ENCODE data around the gene OTOP3. TPM values are rescaled to one million over a fixed set of nuclear protein-coding genes. Genes with fewer than 3 reads are reported as not detected.
A peak's percentile ranks its signal among the peaks of the same experiment; 100 is the strongest.

The OTOP3 gene
- polyA plus RNA-seq, 3 donors, result not detected

DNA sequence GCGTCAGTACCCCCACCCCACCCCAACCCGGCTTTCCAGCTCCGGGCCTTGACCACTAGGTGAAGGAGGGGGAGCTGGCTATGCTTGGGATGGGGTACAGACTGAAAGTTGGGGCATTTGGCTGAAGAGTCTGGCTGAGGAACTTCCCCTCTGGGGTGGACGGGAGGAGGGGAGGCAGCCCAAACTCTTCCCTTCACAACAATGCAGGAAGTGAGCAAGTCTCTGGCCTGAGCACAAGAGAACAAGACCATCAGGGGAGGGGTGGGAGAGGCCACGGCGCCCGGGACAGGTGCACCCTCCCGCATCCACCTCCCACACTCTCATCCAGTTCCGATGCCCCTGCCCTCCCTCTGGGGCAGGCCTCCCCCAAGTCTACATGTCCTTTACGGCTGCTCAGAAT lies 18.3 kb upstream of the OTOP3 start:
- TF ChIP-seq, protein P1, sequence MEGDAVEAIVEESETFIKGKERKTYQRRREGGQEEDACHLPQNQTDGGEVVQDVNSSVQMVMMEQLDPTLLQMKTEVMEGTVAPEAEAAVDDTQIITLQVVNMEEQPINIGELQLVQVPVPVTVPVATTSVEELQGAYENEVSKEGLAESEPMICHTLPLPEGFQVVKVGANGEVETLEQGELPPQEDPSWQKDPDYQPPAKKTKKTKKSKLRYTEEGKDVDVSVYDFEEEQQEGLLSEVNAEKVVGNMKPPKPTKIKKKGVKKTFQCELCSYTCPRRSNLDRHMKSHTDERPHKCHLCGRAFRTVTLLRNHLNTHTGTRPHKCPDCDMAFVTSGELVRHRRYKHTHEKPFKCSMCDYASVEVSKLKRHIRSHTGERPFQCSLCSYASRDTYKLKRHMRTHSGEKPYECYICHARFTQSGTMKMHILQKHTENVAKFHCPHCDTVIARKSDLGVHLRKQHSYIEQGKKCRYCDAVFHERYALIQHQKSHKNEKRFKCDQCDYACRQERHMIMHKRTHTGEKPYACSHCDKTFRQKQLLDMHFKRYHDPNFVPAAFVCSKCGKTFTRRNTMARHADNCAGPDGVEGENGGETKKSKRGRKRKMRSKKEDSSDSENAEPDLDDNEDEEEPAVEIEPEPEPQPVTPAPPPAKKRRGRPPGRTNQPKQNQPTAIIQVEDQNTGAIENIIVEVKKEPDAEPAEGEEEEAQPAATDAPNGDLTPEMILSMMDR (IDR thresholded peaks at IDR 0.05), result no peak
- Mint-ChIP-seq H3K27ac (peak overlapping the region in 2 of 7 donors; percentile 15 to 63), H3K4me1 (peaks cover 25% of the 10 kb centered on the region), H3K36me3 (peaks cover 0 to 4% of the 10 kb centered on the region in 2 donors), H3K9me3 (peaks cover 5 to 10% (median 7%) of the 10 kb centered on the region in 7 donors), H3K27me3 (ENCODE audit: low read depth in 3 of 3) (peaks cover 30 to 36% (median 36%) of the 10 kb centered on the region in 3 donors), H3K4me3 (peak overlapping the region; percentile 41 to 71)
- H3K36me3 ChIP-seq (replicated peaks in 1 of 2; ENCODE audit: control insufficient read depth in 1 of 2, insufficient read depth in 2 of 2, low read length in 2 of 2), result no peaks in the 10 kb centered on the region
- no peaks in the 10 kb centered on the region for H3K79me2 ChIP-seq (ENCODE audit: insufficient read depth, low read length)
- H3K9me3 ChIP-seq (replicated peaks in 1 of 2; ENCODE audit: control insufficient read depth in 1 of 2, insufficient read depth in 1 of 2, low read length in 2 of 2), result peaks cover 2 to 5% of the 10 kb centered on the region in 2 donors
- H2AFZ ChIP-seq (ENCODE audit: insufficient read depth, low read depth, low read length, poor library complexity, severe bottlenecking), result peak overlapping the region; percentile 79
- H3K4me2 ChIP-seq (replicated peaks; ENCODE audit: extremely low read depth, low read length, poor library complexity, severe bottlenecking), result peak overlapping the region; percentile 72
- H4K20me1 ChIP-seq (ENCODE audit: insufficient read depth, low read length), result no peaks in the 10 kb centered on the region
- peak overlapping the region; percentile 40 for H3K9ac ChIP-seq (ENCODE audit: insufficient read depth, low read length, poor library complexity, severe bottlenecking)
- peaks cover 10 to 33% of the 10 kb centered on the region in 2 donors for H3K27me3 ChIP-seq (ENCODE audit: control insufficient read depth in 2 of 2, insufficient read depth in 2 of 2, low read length in 2 of 2)
- H3K27ac ChIP-seq (ENCODE audit: low read depth in 1 of 2, low read length in 2 of 2), result peak overlapping the region in 1 of 2 donors; percentile 51
- 9% methylated on average over 5 of the region's 10 CpGs for WGBS (ENCODE audit: insufficient coverage)
- peak; percentile 62 to 74 (median 63) for DNase-seq
- intact Hi-C loops (cut with micrococcal nuclease), result no loop called here
- peak overlapping the region in 1 of 3 experiments; percentile 62 for H3K4me3 ChIP-seq (replicated peaks in 1 of 3; ENCODE audit: low read depth in 2 of 3, low read length in 3 of 3)
- peaks cover 22 to 39% of the 10 kb centered on the region in 2 donors for H3K4me1 ChIP-seq (ENCODE audit: control insufficient read depth in 1 of 2, insufficient read depth in 2 of 2, low read length in 2 of 2)

DNA sequence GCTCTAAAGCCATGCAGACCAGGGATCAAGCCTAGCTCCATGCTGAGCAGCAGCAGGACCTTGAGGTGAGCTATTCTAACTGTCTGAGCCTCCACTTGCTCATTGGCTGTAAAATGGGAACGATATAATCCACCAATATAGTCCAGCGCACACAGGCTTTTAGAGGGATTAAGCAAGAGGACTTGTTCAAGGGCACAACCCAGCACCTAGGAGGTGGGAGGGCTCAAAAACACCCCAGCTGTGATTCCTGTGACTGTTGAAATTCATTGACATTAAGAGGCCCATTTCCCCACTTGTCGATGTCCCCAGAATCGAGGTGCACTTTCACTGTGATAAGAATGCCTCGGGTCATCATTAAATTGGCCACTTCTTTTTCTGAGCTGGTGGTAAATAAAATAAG lies 16.8 kb upstream of the OTOP3 start:
- Mint-ChIP-seq H3K27ac (peak overlapping the region in 1 of 7 donors; percentile 50), H3K27me3 (ENCODE audit: low read depth in 3 of 3) (peaks cover 39 to 51% (median 43%) of the 10 kb centered on the region in 3 donors), H3K4me1 (peaks cover 36% of the 10 kb centered on the region), H3K4me3 (peak overlapping the region in 1 of 2 donors; percentile 46), H3K9me3 (peaks cover 2 to 10% (median 4%) of the 10 kb centered on the region in 7 donors), H3K36me3 (peaks cover 0 to 3% of the 10 kb centered on the region in 2 donors)
- TF ChIP-seq, protein P1 (IDR thresholded peaks at IDR 0.05), result no peak
- 100% methylated on average over 1 of the region's 5 CpGs for WGBS (ENCODE audit: insufficient coverage)
- Histone ChIP-seq H3K79me2 (ENCODE audit: insufficient read depth, low read length) (no peaks in the 10 kb centered on the region), H3K4me2 (replicated peaks; ENCODE audit: extremely low read depth, low read length, poor library complexity, severe bottlenecking) (no peak overlapping the region), H2AFZ (ENCODE audit: insufficient read depth, low read depth, low read length, poor library complexity, severe bottlenecking) (no peak overlapping the region), H3K36me3 (replicated peaks in 1 of 2; ENCODE audit: control insufficient read depth in 1 of 2, insufficient read depth in 2 of 2, low read length in 2 of 2) (no peaks in the 10 kb centered on the region), H3K27ac (ENCODE audit: low read depth in 1 of 2, low read length in 2 of 2) (no peak overlapping the region), H3K4me3 (replicated peaks in 1 of 3; ENCODE audit: low read depth in 2 of 3, low read length in 3 of 3) (no peak overlapping the region), H3K27me3 (ENCODE audit: control insufficient read depth in 2 of 2, insufficient read depth in 2 of 2, low read length in 2 of 2) (peaks cover 15 to 42% of the 10 kb centered on the region in 2 donors), H3K9ac (ENCODE audit: insufficient read depth, low read length, poor library complexity, severe bottlenecking) (no peak overlapping the region), H4K20me1 (ENCODE audit: insufficient read depth, low read length) (no peaks in the 10 kb centered on the region), H3K9me3 (replicated peaks in 1 of 2; ENCODE audit: control insufficient read depth in 1 of 2, insufficient read depth in 1 of 2, low read length in 2 of 2) (peaks cover 3 to 7% of the 10 kb centered on the region in 2 donors), H3K4me1 (ENCODE audit: control insufficient read depth in 1 of 2, insufficient read depth in 2 of 2, low read length in 2 of 2) (peaks cover 35 to 53% of the 10 kb centered on the region in 2 donors)
- intact Hi-C loops (cut with micrococcal nuclease), result no loop called here
- no peak for DNase-seq

Data from CD14-positive monocyte (primary cell).